Fibroblast of mammary gland (primary cell): Measurements from ENCODE around the gene TGM5.

Experiments used
- DNase-seq: peaks from one replicate; pipeline ENCODE4 v3.0.0-alpha.2; 2010; ENCODE audit warnings: low read depth
- H3K4me3 ChIP-seq: 2 replicates; pipeline ENCODE4 v1.5.1; 2011; ENCODE audit warnings: low read depth, mild to moderate bottlenecking, low read length, moderate library complexity; ENCODE audit not compliant: control insufficient read depth
- TF ChIP-seq, protein P1 (sequence below): conservative IDR thresholded peaks from 2 replicates; pipeline ENCODE4 v1.5.1; 2011; ENCODE audit warnings: low read depth, low read length, inconsistent platforms; ENCODE audit not compliant: control insufficient read depth, insufficient read depth

The TGM5 gene

DNA sequence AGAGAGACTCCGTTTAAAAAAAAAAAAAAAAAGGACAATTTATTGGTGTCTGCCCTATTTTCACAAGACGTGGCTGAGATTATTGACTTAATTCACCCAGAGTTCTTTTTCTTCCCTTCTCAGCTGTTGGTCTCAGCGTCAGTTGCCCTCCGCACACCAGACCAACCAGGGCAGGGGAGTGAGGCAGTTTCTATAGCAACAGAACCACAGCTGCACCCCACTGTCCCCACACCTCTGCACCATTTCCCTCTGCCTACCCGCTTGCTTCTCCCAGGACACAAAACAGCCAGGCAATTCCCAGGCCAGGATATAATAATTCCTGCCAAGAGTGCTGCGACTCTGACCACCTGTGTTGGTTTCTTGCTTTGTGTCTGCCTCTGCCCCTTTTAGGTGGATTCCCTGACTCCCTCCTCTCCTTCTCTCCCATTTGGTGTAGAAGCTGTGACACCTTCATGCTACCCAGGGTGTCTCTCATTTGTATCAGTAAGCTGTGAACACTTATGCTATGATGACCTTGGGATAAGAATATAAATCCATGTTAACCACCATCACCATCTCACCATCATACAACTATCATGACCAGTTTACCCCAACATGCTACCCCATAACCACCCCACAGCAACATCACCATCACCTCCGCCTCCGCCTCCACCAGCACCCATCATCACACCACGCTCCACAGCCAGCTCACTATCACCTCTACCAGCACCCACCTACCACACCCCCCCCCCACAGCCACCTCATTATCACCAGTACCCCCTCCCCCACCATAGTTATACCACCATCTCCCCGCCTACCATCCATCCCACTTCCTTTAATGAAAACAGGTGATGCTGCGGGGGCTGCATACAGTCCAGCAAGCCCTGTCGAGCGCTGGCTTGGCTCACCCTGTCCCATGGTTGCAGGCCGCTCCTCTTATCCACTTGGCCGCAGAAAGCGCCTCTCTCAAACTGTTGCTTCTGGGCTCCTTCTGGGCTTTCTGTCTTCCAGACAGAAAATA lies 46.5 kb downstream of the TGM5 start:
- H3K4me3 ChIP-seq, result no peak overlapping the region
- TF ChIP-seq, protein P1, sequence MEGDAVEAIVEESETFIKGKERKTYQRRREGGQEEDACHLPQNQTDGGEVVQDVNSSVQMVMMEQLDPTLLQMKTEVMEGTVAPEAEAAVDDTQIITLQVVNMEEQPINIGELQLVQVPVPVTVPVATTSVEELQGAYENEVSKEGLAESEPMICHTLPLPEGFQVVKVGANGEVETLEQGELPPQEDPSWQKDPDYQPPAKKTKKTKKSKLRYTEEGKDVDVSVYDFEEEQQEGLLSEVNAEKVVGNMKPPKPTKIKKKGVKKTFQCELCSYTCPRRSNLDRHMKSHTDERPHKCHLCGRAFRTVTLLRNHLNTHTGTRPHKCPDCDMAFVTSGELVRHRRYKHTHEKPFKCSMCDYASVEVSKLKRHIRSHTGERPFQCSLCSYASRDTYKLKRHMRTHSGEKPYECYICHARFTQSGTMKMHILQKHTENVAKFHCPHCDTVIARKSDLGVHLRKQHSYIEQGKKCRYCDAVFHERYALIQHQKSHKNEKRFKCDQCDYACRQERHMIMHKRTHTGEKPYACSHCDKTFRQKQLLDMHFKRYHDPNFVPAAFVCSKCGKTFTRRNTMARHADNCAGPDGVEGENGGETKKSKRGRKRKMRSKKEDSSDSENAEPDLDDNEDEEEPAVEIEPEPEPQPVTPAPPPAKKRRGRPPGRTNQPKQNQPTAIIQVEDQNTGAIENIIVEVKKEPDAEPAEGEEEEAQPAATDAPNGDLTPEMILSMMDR, result no peak
- DNase-seq, result no peak

DNA sequence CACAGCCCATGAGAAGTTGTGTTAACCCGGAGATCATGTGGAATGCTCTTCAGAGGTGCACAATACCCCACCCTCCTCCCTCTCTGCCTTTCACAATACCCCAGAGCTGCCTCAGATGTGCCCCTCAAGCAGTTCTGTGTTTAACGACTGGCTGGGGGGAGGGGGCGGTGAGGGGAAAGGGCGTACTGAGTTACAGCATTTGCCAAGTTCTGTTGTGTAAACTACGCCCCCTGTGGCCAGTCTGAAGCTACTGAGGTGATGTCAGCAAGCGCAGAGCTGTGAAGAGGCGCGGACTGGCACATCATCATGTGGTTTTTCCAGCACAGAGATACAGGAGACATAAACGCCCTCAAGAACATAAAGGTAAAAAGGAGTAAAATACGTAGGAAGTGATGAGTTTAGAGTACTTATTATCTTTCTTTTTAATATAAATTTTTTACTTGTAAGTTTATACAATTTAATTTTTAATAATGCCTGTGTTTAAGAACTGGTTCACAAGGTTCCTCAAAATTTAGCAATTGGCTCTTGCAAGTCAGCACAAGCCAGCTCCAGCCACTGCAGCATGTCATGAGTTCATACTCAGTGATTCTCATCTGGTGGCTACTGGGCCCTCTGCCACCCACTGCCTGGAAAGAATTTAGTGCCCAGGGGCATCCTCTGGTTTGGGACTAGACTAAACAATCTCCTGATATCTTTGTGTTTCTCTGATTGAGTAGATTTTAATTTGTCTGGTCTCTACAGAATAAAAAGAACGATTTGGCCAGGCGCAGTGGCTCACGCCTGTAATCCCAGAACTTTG lies 47.6 kb downstream of the TGM5 start:
- DNase-seq, result peak; percentile 19
- no peak overlapping the region for H3K4me3 ChIP-seq
- TF ChIP-seq, protein P1, result peak; percentile 21

DNA sequence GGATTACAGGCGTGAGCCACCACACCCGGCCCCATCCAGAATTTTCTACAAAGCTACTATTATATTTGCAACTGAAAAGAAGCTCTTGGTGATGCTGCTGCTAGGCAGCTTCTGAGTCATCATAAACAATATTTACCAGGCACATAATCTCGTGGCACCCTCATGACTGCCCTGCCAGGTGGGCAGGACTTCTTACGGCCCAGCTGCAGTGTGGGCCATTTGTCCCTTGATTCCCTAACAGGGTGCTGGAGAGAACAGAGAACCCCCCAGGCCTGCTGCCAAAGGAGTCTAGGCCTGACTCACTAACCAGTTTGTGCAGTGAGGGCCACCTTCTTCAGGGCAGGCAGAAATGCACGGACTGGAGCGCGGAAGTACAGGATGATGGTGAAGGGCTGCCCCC lies 50.8 kb downstream of the TGM5 start:
- no peak for DNase-seq
- TF ChIP-seq, protein P1, result no peak
- H3K4me3 ChIP-seq, result no peak overlapping the region

DNA sequence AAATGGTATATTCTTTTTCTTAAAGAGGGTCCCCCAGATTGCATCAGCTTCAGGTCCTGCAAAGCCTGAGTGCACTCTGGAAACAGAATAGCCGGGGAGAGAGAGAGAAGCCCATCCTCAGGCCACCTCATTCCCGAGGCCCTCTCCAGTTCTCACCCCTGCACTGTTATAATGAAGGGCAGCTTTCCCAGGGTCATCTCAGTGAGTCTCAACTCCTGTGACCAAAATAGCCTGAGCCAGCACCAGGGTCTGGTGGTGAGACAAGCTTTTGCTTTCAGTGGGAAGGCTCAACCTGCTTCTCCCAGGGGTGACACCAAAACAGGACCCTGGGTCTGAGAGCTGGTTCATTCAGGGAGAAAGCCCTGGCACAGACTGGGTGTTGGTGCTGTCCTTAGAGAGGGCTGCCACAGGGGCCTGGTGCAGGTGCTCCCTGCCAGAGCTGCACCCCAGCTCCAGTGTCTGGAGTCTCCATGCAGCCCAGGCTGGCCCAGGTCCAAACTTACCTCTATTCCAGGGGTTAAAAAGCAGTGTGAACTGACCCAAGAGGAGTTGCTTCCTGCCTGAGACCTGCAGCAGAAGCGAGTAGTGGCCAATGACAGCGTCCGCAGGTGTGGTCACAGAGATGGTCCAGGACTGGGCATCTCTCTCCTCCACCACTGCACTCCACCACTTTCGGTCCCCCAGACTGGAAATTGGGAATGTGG lies 52.0 kb downstream of the TGM5 start:
- DNase-seq, result no peak
- TF ChIP-seq, protein P1, result no peak
- H3K4me3 ChIP-seq, result no peak overlapping the region

DNA sequence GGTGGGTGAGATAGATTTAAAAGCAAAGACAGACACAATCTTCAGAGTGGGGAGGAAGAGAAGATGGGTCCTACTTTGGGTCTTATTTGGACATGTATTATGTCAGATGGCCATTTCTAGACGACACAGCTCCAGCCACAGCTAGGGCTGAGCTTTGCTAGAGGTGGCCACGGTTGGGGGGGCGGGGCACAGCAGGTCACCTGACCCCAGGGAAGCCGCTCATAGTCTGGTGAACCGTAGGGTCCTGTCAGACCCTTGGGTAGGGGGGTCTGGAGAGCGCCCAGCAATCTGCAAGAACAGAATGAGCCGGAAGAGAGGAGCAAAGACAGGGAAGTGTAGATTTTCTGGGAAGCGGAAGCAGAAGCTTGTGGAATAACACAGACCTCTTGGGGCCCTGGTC lies 52.6 kb downstream of the TGM5 start:
- H3K4me3 ChIP-seq, result no peak overlapping the region
- TF ChIP-seq, protein P1, result no peak
- DNase-seq, result no peak

DNA sequence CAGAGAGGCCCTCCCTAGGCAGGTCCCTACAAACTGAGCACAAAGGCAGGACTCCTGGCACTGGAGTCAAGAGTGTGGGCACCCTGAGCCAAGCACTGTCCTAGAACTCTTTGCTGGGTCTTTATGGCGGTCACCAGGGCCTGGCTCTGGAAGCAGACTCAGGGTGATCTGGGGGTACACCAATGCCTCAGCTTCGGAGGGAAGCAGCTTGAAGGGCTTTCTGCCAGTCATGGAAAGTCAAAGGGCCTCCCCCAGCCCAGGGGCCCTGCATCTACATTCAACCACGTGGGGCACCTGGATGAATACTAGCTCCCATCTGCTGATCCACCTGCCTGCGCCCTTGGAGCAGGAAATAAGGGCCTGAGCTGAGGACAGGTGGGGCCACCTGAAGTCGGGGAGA lies 53.3 kb downstream of the TGM5 start:
- H3K4me3 ChIP-seq, result no peak overlapping the region
- DNase-seq, result no peak
- TF ChIP-seq, protein P1, result no peak
